ENCODE data around the gene ARF1.

Gene ARF1

GRCh38 chr1:228050571-228051231, 31.8 kb upstream of the ARF1 start:
- no peak for DNase-seq

GRCh38 chr1:228058172-228058948, 24.1 kb upstream of the ARF1 start:
- no peak for DNase-seq

GRCh38 chr1:228058949-228059633, 23.4 kb upstream of the ARF1 start:
- DNase-seq: no peak

- DNase-seq: peak; percentile 95
Observed at GRCh38 chr1:228059634-228060457, 22.7 kb upstream of the ARF1 start.

- peak; percentile 24 for DNase-seq
Observed at GRCh38 chr1:228060458-228061190, 21.9 kb upstream of the ARF1 start.

- no peak for DNase-seq
Observed at GRCh38 chr1:228061411-228062084, 21.0 kb upstream of the ARF1 start.

- no peak for DNase-seq
Observed at GRCh38 chr1:228062085-228062791, 20.3 kb upstream of the ARF1 start.

GRCh38 chr1:228062812-228063211, 19.7 kb upstream of the ARF1 start:
- DNase-seq: no peak

GRCh38 chr1:228063251-228064191, 19.0 kb upstream of the ARF1 start:
- no peak for DNase-seq

GRCh38 chr1:228064296-228064695, 18.2 kb upstream of the ARF1 start:
- DNase-seq: no peak

- DNase-seq: no peak
Observed at GRCh38 chr1:228064741-228065542, 17.6 kb upstream of the ARF1 start.

GRCh38 chr1:228065543-228066347, 16.8 kb upstream of the ARF1 start:
- no peak for DNase-seq

GRCh38 chr1:228066416-228066815, 16.1 kb upstream of the ARF1 start:
- DNase-seq: no peak

GRCh38 chr1:228066891-228067654, 15.4 kb upstream of the ARF1 start:
- DNase-seq: no peak

- no peak for DNase-seq
Observed at GRCh38 chr1:228068359-228068758, 14.1 kb upstream of the ARF1 start.

GRCh38 chr1:228070173-228070572, 12.3 kb upstream of the ARF1 start:
- no peak for DNase-seq

- no peak for DNase-seq
Observed at GRCh38 chr1:228070851-228071250, 11.7 kb upstream of the ARF1 start.
